K562 (cell line): ENCODE results near the gene ZFP2.

ENCODE experiments used
- BRD9 ChIP-seq: fragments of 450-650 bp; IDR thresholded peaks from 2 replicates; pipeline ENCODE4 v1.6.1; 2018; ENCODE audit warnings: low read depth; ENCODE audit not compliant: partially characterized antibody
- CTCF ChIP-seq, 3 experiments: IDR thresholded peaks in 2 of 3; conservative IDR thresholded peaks in 1 of 3; 2 replicates each; pipeline ENCODE4 v1.5.1; 2011 to 2012; ENCODE audit warnings: low read length in 3 of 3, mild to moderate bottlenecking in 3 of 3, control low read depth in 2 of 3, improper control_type of control experiment in 1 of 3, inconsistent platforms in 1 of 3, low read depth in 1 of 3, mixed read lengths in 1 of 3, moderate library complexity in 1 of 3; ENCODE audit not compliant: insufficient read depth in 2 of 3
- HMGXB4 ChIP-seq: sonication (generic); formaldehyde crosslinking; IDR thresholded peaks from 2 replicates; pipeline ENCODE4 v1.8.1; 2023; ENCODE audit warnings: mild to moderate bottlenecking, missing genetic modification reagents
- HNRNPL ChIP-seq: fragments of 200-400 bp; formaldehyde crosslinking; IDR thresholded peaks from 2 replicates; pipeline ENCODE4 v1.6.1; 2017; ENCODE audit warnings: low read depth, mild to moderate bottlenecking, low read length
- ZNF668 ChIP-seq: fragments of 250-450 bp; sonication (Bioruptor Pico); IDR thresholded peaks from 2 replicates; pipeline ENCODE4 v1.8.0; 2022; ENCODE audit warnings: mild to moderate bottlenecking, inconsistent platforms
- ZNF766 ChIP-seq: fragments of 200-800 bp; sonication (Bioruptor generic); conservative IDR thresholded peaks from 2 replicates; pipeline ENCODE4 v1.6.1; 2016; ENCODE audit warnings: missing genetic modification characterization, missing compliant biosample characterization

GRCh38 chr5:178981381-178981780 is 85.7 kb downstream of the ZFP2 start:
- TF ChIP-seq HNRNPL (no peak), CTCF (IDR thresholded peaks at IDR 0.05 in 2 of 3, conservative IDR thresholded peaks at IDR 0.05 in 1 of 3; ENCODE audit: insufficient read depth in 2 of 3, low read depth in 1 of 3, low read length in 3 of 3) (no peak), ZNF668 (CRISPR knock-in tag) (no peak), BRD9 (no peak), ZNF766 (CRISPR knock-in tag) (no peak), HMGXB4 (CRISPR knock-in tag) (no peak)
